HG02970 (cell line): Measurements from ENCODE around the gene GADL1.

Source experiments
- ATAC-seq: cut with Tn5 transposase; IDR thresholded peaks from one replicate; pipeline ENCODE4 v1.9.1; 2021; ENCODE audit warnings: mild to moderate bottlenecking, moderate library complexity, moderate number of reproducible peaks; ENCODE audit not compliant: unreplicated experiment, low FRiP score

GADL1 gene

GRCh38 chr3:30819067-30819798, 75.2 kb downstream of the GADL1 start:
- ATAC-seq: no peak

DNA sequence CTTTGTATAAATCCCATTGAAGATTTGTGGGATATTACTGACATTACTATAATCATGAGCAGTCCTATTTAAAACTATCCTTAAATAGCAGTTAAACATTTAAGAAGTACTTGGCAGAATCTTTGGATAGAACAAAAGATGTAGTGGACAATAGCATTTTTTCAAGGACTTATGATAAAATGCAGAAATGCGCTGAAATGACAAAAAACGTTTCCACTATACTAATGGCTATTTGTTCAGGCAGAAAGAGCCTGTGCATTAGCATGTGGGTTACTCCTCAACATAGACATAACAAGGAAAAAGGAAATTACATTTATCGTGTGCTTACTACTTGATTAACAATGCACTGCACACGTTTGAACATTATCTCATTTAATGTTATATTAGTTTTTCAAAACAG, 80.7 kb downstream of the GADL1 start:
- ATAC-seq: no peak

DNA sequence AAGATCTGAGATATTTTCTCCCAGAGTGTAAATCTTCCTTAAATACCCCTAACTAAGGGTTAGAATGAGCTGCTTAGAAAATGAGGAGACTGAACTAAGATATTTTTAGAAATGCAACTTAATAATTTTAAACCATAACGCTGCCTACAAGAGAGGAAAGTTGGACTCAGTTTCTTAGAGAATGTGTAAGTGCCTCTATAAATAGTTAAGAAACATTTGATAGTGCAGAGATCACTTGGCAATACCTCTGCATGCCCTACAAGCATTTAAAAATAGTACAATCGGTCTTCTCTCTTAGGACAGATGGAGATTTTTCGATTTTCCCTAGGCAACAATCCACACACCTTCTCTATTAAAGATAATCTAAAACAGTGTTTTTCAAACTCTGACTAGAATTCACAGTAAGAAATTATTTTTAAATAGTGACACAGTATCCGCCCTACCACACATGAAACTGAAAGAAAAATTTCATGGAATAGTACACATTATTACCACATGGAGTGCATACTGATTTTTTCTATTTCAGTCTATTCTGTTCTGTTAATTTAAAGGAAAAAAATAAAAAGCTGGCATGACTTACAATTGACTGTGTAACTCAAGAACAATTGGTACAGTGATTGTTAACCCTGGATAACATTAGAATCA, 83.2 kb downstream of the GADL1 start:
- no peak for ATAC-seq

DNA sequence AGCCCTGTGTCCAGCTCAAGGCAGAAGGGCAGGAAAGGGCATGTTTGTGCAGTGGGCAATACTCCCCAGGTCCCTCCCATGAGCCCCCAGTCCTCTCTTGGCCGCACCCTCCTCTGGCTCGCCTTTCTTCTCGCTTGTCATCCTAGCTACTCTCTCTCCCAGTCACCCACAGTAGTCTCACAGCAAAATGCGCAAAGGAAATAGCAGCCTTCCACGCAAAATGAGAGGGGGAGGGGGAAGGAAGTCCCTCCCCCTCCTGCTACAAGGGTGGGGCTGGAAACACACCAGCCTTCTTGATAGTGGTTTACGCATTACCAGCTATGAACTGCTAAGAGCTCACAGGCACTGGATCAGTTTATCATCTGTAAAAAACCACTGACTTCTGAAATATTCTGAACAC, 83.8 kb downstream of the GADL1 start:
- ATAC-seq: no peak

DNA sequence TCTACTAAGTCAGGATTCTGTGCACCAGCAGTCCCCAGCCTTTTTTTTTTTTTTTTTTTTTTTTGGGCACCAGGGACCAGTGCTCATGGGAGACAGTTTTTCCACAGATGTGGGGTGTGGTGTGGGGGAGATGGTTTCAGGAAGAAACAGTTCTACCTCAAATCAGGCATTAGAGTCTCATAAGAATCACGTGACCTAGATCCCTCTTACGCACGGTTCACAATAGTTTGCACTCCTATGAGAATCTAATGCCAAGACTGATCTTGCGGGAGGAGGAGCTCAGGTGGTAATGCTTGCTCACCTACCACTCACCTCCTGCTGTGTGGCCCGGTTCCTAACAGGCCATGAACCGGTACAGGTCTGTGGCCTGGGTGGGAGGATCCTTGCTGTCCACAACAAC, 88.8 kb downstream of the GADL1 start:
- ATAC-seq: no peak

DNA sequence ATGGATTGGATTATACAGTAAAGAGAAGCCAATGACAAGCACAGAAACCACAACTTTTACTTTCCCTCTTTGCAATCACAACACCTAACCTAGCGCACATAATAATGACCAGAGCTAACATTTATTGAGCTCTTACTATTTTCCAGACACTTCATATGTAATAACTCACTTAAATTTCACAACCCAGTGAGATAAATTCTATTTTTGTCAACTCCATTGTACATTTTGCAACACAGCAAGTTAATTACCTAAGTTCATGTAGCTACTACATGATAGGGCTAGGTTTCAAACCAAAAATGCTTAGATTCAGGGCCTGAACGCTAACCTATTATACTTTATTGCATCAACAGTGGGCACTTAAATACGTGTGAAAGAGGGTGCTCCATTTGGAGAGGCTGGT, 89.5 kb downstream of the GADL1 start:
- no peak for ATAC-seq

DNA sequence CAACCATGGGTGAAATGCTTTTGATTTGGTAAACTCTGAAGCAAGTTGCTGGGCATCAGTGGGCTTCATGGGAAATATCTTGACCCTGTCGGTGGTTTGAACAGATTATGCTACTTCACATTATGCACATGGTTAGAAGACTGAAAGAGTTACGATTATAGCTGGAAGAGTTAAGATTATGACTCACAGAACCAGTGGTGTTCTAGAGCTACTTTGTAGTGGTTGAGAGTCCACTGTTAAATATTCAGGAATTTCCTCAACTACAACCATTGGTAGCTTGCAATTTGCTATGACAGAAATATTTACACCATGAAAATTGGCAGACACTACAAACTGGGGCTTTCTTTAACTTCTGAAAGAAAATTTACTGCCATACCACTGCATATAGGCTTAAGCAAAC, 99.3 kb downstream of the GADL1 start:
- no peak for ATAC-seq

GRCh38 chr3:30793740-30794139, 100.7 kb downstream of the GADL1 start:
- ATAC-seq: no peak

DNA sequence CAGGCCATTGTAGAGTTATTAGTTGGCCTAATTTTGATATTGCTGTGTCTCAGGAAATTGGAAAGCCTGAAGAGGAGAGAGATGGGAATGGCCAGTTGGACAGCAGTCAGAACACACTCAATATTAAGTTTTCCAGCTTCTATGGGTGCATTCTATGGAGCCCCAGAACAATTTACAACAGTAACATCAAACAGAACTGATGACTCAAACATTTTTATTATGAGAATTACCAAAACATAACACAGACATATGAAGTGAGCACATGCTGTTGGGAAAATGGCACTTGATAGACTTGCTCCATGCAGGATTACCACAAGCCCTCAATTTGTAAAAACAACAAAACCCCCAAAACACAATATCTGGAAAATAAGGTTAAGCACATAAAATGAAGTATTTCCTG, 104.3 kb downstream of the GADL1 start:
- no peak for ATAC-seq

DNA sequence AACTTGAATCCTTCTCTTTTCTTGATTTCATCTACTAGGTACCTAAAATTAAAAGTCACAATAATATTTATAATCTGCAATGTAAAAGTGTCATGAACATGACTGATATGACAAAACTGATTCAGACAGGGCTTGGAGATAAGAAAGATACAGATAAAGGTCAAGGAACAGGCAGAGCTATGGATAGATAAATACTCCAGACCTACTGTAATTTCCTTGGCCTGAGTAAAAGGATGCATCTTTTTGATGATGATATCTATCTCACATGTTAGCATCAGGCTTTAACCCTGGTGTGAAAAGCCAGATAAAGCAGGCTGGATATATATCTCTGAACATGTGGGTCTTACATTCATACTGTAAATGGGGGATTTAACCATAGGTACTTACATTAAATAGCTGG, 108.1 kb downstream of the GADL1 start:
- ATAC-seq: no peak

DNA sequence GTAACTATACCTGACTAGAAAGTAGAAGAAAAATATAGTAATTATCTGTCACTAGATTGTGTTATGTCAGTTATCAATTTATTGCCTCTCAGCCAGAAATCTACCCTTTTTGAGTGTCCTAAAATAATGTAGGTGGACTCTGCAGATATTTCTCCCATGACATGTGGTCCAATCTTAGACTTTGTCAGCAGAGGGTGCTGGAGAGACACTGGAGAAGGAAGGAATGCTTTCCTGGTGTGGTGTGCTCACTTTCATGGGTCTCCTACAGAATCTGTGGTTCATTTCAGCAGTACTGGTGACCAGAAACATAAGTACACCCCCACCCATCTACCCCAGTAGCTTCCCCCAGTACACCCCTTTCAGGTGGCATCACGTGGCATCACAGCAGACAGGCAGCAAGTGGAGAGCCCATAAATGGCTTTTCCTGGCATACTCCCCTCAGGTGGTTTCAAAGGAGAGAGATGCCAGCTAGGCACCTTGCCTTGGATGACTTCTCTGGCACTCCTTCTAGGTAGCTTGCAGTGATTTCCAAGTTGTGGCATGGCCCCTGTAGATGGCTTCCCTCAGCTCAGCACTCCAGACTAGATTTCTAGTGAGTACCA, 114.7 kb downstream of the GADL1 start:
- no peak for ATAC-seq

GRCh38 chr3:30778933-30779332, 115.5 kb downstream of the GADL1 start:
- ATAC-seq: no peak

- no peak for ATAC-seq
Observed at GRCh38 chr3:30777426-30778113, 116.9 kb downstream of the GADL1 start.

DNA sequence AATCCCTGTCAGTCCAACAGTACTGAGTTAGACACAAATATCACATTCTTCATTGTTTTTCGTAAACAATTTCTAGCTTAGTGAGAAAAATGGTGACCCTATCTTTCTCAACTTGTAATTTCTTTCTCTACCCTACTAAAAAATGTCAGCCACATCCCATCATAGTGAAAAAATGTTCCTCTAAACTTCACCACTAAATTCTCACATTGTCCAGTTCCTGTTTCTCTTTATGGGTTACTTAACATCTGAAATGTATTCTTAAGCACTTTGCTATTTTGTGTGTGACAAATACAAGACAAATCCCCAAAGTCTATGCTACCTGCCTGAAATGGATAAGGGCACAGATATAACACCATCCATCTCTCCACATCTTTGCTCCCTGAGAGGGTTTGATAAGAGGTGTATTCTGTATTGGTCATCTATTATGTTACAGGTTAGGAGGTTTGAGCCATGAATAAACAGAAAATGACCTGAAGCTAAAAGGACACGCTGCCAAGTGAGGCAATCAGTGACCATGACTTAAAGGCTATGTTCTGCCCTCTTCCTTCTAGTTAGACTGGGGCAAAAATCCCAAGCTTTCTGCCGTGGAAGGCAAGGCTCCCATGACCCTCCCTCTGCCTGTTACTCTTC, 118.2 kb downstream of the GADL1 start:
- no peak for ATAC-seq

DNA sequence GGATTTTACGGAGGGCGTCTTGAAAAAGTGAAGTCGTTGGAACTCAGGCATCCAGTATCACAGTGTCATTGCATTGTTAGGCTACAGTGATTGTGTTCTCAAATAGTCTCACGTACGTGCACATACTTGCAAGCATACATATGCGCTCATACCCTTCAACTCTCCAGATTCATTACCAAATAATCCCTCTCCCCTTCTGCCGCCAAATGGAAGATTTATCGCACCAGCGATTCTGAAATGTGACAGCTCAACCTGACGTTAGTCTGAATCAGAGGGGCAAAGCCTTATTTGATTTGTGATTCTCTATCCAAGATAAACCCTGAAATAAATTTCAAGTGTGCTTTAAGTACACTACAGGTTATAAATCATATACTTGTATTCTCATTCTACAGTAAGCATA, 119.4 kb downstream of the GADL1 start:
- ATAC-seq: no peak

DNA sequence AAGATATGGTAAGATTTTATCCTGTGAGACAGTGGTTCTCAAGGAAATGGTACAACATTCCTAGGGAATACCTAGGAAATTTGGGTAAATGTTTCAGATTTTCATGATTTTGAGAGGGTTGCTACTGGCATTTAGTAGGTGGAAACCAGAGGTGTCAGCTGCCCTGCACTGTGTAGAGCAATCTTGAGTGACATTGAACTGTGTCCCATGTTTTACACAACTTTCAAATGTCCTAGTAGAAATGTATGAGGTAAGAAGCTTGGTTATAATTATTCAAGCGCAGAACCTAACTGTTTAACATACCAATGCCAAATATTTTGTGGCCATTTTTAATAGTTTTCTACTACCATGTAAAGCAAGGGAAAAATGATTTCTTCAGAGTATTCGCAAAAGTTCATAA, 120.4 kb downstream of the GADL1 start:
- no peak for ATAC-seq

DNA sequence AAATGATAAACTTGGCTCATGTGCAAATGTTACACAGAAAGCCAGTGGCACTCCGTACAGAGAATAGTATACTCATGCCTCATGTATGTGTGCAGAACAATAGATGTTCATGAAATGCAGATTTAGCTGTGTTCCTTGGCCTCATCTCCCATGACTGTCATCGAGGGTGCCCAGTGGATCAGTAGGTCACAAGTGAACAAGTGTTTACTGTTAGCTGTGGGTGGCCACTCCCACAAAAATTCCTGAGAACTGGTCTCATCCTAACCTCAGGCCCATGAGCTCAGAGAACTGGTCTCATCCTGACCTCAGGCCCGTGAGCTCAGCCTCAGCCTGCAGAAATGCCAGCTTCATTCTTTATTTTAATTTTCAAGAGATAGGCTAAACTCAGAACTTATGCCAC, 124.1 kb downstream of the GADL1 start:
- no peak for ATAC-seq

DNA sequence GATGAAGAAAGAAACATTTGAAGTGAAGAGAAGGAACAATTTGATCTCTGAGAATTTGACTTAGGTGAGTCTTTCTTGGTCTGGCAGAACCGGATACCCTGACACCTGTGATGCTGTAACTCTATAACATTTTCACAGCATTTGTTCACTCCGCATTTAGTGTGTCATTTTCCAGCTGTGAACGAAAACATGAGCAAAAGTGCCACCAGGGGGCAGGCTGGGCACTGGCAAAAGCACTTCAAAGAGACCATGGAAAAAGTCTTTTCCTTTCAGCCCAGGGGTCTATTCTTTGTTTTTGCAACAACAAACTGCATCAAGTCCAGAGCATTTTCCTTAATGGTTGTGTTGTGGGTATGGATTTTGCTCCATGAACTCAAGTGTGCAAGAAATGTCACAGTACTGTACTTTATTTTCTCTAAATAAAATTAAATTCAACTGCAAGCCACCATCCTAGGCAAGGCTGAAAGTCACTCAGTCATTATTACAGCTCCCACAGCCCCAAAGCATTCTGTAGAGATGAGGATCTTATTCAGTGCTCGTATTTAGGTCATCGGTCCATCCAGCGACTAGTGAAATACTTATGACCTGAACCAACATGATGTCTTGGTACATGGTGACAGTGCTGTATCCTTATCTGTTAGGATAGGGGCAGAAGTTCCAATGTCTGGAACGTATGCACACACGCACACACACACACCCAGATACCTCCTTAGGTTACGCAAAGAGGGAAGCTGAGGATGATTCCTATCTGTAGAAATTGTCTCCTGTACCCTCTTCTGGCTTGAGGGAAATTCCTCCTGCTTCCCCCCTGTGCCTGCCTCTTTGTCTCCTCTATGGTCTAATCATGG, 125.5 kb downstream of the GADL1 start:
- no peak for ATAC-seq

- no peak for ATAC-seq
Observed at GRCh38 chr3:30768046-30768445, 126.4 kb downstream of the GADL1 start.

DNA sequence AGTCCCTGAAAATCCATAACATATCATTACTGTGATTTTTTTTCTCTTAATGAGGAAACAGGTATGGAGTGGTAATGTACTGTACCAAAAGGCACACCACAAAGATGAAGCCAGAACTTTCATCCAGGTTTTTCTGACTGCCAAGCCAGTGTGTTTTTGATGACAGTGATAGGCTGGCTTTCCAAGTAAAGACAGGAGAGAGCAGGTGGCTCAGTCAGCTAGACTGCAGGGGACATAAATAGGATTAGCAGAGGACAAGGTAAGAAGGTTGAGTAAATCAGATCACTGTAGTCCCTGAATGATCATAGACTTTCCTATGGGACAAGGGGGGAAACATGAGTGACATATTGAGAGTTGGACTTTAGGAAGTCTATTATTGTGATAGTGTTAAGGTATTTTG, 127.9 kb downstream of the GADL1 start:
- ATAC-seq: no peak
